ENCODE data around the gene SLC6A9. TPM values are rescaled to one million over a fixed set of nuclear protein-coding genes. Genes with fewer than 3 reads are reported as not detected.

SLC6A9 gene
- total and polyA plus RNA-seq, 2 of the 8 experiments (the other 6 are each of a cell fraction or from before 2014, with no cell fraction given) = 20.2 to 24.2 TPM

DNA sequence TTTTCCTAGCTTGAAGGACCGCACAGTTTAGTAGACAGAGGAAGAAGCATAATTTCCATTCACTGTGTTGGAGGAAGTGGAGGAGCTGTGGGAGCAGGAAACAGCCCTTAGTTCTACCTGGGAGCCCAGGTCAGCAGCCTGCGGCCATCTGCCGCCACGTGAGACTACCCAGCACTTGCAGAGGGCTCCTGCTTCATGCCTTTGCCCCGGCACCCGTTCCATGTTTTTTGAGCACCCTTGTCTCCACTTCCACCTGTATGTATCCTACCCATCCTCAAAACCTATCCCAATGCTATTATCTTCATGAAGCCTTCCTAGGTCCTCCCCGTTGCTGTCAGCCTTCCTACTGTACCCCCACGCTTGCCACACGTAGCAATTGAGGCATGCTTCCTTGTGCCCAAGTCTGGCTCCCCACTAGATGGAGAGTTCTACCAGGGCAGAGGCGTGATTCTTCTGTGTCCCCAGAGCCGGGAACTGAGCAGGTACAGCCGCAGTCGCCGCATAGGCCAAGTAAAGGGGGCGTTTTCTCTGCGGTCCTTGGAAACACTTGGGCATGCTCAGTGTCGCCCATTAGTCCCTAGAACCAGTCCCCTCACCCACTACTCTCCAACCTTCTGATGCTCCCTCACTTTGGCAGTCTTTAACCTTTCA, 1.9 kb downstream of the SLC6A9 start:
- Histone ChIP-seq H3K56ac (replicated peaks; ENCODE audit: insufficient read length, low read depth, low read length) (peak overlapping the region; percentile 24), H2AFZ (ENCODE audit: low read length) (no peak overlapping the region), H3K4ac (replicated peaks; ENCODE audit: insufficient read length, low read depth, low read length) (no peak overlapping the region), H3K4me3 (ENCODE audit: extremely low read depth in 1 of 4, insufficient read depth in 2 of 4, low read depth in 3 of 4, low read length in 4 of 4) (peak overlapping the region; percentile 78 to 96 (median 86)), H3K9me3 (ENCODE audit: insufficient read depth in 2 of 2, low read depth in 1 of 2, low read length in 1 of 2) (no peaks in the 10 kb centered on the region), H3K4me1 (replicated peaks in 1 of 4; ENCODE audit: control insufficient read depth in 3 of 4, insufficient read depth in 4 of 4, low read length in 3 of 4) (peaks cover 12 to 28% (median 18%) of the 10 kb centered on the region in 4 experiments), H2BK20ac (ENCODE audit: low read length) (0 out of 2 replicates have a peak overlapping the region, but pooled peaks have one; percentile 15), H3K4me2 (ENCODE audit: insufficient read depth in 1 of 2, low read depth in 2 of 2, low read length in 2 of 2) (peak overlapping the region; percentile 97 to 99), H3K79me2 (ENCODE audit: control insufficient read depth in 1 of 2, insufficient read depth in 2 of 2, low read length in 2 of 2) (peaks cover 0 to 24% of the 10 kb centered on the region in 2 experiments; a peak in 2 of 4 replicates), H3K27me3 (replicated peaks in 1 of 4; ENCODE audit: control insufficient read depth in 3 of 4, extremely low read depth in 1 of 4, insufficient read depth in 3 of 4, low read length in 3 of 4) (no peaks in the 10 kb centered on the region), H3K23me2 (ENCODE audit: low read depth, low read length) (peaks cover 4% of the 10 kb centered on the region; the same call in 1 of the 2 replicates), H2BK15ac (ENCODE audit: low read length) (no peak overlapping the region), H3K23ac (ENCODE audit: insufficient read length) (no peak overlapping the region), H3K36me3 (ENCODE audit: control insufficient read depth in 2 of 4, insufficient read depth in 4 of 4, low read length in 3 of 4) (no peaks in the 10 kb centered on the region), H2BK5ac (ENCODE audit: low read depth, low read length) (peak overlapping the region; percentile 88; the same call in 1 of the 2 replicates), H3K79me1 (ENCODE audit: low read depth, low read length) (peaks cover 5% of the 10 kb centered on the region), H2BK120ac (replicated peaks; ENCODE audit: low read depth, low read length) (no peak overlapping the region), H4K8ac (ENCODE audit: extremely low read depth, insufficient read depth, low read length) (no peak overlapping the region), H2AK5ac (ENCODE audit: low read depth, low read length) (peak overlapping the region; percentile 31; the same call in 1 of the 2 replicates), H3K18ac (ENCODE audit: extremely low read depth, low read length) (peak overlapping the region; percentile 81; the same call in 1 of the 2 replicates), H2BK12ac (ENCODE audit: low read depth, low read length) (0 out of 2 replicates have a peak overlapping the region, but pooled peaks have one; percentile 43), H4K5ac (ENCODE audit: insufficient read length, low read depth, low read length) (no peak overlapping the region), H3K9ac (replicated peaks in 1 of 4; ENCODE audit: extremely low read depth in 1 of 4, low read depth in 3 of 4, low read length in 3 of 4) (peak overlapping the region in 3 of 4 experiments; percentile 42 to 58 (median 51); a peak in 5 of 7 replicates), H3K27ac (ENCODE audit: low read depth, low read length) (no peak overlapping the region), H4K20me1 (replicated peaks in 1 of 2; ENCODE audit: control insufficient read depth in 1 of 2, insufficient read depth in 2 of 2, low read length in 2 of 2) (peaks cover 3 to 6% of the 10 kb centered on the region in 2 experiments), H4K91ac (replicated peaks; ENCODE audit: insufficient read length, low read length) (no peak overlapping the region), H3K14ac (ENCODE audit: insufficient read length) (no peak overlapping the region)
- ChIA-PET POLR2A (ENCODE audit: partially characterized antibody) (interaction anchor here (0.8 to 26.2 kb wide), 11 partner anchors 13 to 602 kb away, joined by 3 to 544 read pairs (median 6); partner anchors contain the start of genes ATP6V0B and KDM4A), CTCF (ENCODE audit: partially characterized antibody) (interaction anchor here (0.6 to 16.6 kb wide), 6 partner anchors 13 to 834 kb away, joined by 3 to 252 read pairs (median 8); no protein-coding TSS in a partner anchor)
- DNase-seq (ENCODE audit: low read depth in 1 of 2, low spot score in 2 of 2) (no peak), FAIRE-seq (no peak)
- TF ChIP-seq NRF1 (IDR thresholded peaks at IDR 0.05; ENCODE audit: low read depth, low read length) (peak; percentile 33; the same call in 1 of the 2 replicates), RBBP5 (IDR thresholded peaks at IDR 0.05; ENCODE audit: borderline replicate concordance, low read depth, low read length) (no peak; the same call in 1 of the 2 replicates), KDM4A (IDR thresholded peaks at IDR 0.05; ENCODE audit: low read depth, low read length, severe bottlenecking) (peak; percentile 16)
- whole genome bisulfite sequencing, 2 experiments (ENCODE audit: extremely low coverage in 1 of 2, insufficient coverage in 1 of 2, insufficient read length in 1 of 2, insufficient replicate concordance in 2 of 2, low coverage in 1 of 2, low lambda C conversion rate in 2 of 2, missing lambda C conversion rate in 1 of 2) = 41% methylated on average over 17 of the region's 17 CpGs; no CpG with 5 or more reads in 1 of the 2 experiments

All from H1 (cell line).